Nephron progenitor cell (in vitro differentiated cells): Measurements from ENCODE around the gene PLEKHH3.
A peak's percentile ranks its signal among the peaks of the same experiment; 100 is the strongest.

Source experiments
- DNase-seq: peaks from one replicate; pipeline ENCODE4 v3.0.0; 2021
- H3K27ac Mint-ChIP-seq: 2 replicates; pipeline ENCODE4 v1.8.0; 2021; ENCODE audit warnings: mild to moderate bottlenecking, moderate library complexity, mixed read lengths
- H3K27me3 Mint-ChIP-seq: 2 replicates; pipeline ENCODE4 v1.8.0; 2021; ENCODE audit warnings: mild to moderate bottlenecking, low read depth, mixed read lengths; ENCODE audit not compliant: poor library complexity
- H3K36me3 Mint-ChIP-seq: 2 replicates; pipeline ENCODE4 v1.8.0; 2021; ENCODE audit warnings: low read depth, mixed read lengths
- H3K4me1 Mint-ChIP-seq: 2 replicates; pipeline ENCODE4 v1.8.0; 2021; ENCODE audit warnings: mixed read lengths
- H3K4me3 Mint-ChIP-seq: 2 replicates; pipeline ENCODE4 v1.8.0; 2021; ENCODE audit warnings: mild to moderate bottlenecking, moderate library complexity, mixed read lengths
- H3K9me3 Mint-ChIP-seq: 2 replicates; pipeline ENCODE4 v1.8.0; 2021; ENCODE audit warnings: mild to moderate bottlenecking, moderate library complexity, mixed read lengths
- TF ChIP-seq, protein P1 (sequence below): fragments of 200-600 bp; sonication (generic); IDR thresholded peaks from 2 replicates; pipeline ENCODE4 v1.5.0; 2021; ENCODE audit warnings: antibody characterized with exemption

The PLEKHH3 gene

DNA sequence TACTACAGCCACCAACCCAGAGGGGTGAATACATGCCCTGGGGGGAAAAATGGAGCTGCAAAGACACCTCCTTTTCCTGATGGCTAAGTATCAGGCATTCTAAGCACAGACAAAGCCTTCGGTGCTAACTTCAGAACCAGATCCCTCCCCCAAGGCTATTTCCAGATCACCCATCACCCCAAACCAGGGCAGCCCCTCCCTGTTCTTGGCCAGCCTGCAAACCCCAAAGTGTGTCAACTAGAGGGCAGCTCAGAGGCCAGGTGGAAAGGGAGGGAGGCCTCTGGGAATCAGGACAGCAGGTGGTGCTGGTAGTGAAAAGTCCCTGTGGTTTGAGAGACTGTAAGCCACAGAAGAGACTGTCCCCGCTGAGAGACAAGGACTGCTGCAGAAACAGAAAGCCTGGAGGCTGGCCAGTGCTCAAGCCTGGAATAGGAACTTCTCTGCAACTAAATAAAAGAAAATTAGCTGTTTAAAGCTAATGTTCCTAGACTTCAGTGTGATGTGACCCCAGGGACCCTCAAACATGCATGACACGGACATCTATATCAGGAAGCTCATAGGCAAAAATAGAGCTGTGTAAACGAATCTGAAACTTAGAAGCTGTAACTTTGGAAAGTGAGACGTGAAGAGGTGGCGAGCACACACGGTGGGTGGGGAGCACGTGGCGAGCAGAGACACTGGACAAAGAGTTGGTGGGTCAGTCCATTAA, 58.2 kb downstream of the PLEKHH3 start:
- no peaks in the 10 kb centered on the region for H3K9me3 Mint-ChIP-seq
- peaks cover 12% of the 10 kb centered on the region for H3K4me1 Mint-ChIP-seq
- peak overlapping the region; percentile 57 for H3K27ac Mint-ChIP-seq
- H3K36me3 Mint-ChIP-seq = peaks cover 23% of the 10 kb centered on the region
- TF ChIP-seq, protein P1, sequence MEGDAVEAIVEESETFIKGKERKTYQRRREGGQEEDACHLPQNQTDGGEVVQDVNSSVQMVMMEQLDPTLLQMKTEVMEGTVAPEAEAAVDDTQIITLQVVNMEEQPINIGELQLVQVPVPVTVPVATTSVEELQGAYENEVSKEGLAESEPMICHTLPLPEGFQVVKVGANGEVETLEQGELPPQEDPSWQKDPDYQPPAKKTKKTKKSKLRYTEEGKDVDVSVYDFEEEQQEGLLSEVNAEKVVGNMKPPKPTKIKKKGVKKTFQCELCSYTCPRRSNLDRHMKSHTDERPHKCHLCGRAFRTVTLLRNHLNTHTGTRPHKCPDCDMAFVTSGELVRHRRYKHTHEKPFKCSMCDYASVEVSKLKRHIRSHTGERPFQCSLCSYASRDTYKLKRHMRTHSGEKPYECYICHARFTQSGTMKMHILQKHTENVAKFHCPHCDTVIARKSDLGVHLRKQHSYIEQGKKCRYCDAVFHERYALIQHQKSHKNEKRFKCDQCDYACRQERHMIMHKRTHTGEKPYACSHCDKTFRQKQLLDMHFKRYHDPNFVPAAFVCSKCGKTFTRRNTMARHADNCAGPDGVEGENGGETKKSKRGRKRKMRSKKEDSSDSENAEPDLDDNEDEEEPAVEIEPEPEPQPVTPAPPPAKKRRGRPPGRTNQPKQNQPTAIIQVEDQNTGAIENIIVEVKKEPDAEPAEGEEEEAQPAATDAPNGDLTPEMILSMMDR = no peak
- no peaks in the 10 kb centered on the region for H3K27me3 Mint-ChIP-seq
- no peak overlapping the region for H3K4me3 Mint-ChIP-seq
- peak; percentile 19 for DNase-seq

DNA sequence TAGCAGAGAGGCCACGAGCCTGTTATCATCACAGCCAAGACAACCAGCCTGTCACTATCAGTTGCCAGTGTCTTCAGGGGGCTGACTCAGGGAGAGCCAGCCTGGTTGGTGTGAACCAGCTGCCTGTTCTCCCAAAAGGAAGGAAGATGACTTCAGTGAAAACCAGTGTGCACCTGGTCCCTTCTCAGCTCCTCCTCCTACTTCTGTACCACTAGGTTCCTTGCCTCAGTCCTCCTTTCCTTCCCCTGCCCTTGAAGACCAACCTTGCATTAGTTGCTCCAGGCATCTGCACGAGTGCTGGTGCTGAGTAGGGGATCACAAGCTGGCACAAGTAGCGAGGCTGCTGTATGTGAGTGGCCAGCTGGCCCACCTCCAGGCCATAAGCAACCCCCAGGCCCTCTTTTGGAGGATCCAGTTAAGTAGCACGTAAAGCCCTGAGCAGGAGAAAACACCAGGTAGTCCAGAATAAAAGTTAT, 58.8 kb downstream of the PLEKHH3 start:
- H3K27ac Mint-ChIP-seq = peak overlapping the region; percentile 57
- H3K27me3 Mint-ChIP-seq = no peaks in the 10 kb centered on the region
- TF ChIP-seq, protein P1 = no peak
- H3K4me1 Mint-ChIP-seq = peaks cover 12% of the 10 kb centered on the region
- H3K36me3 Mint-ChIP-seq = peaks cover 27% of the 10 kb centered on the region
- no peak for DNase-seq
- H3K9me3 Mint-ChIP-seq = no peaks in the 10 kb centered on the region
- H3K4me3 Mint-ChIP-seq = no peak overlapping the region
